ES-I3 (cell line): ENCODE data around the gene GJE1.
"Not testable (repeated sequence)": the region's sequence is repeated elsewhere in the genome, so short reads cannot be mapped to it uniquely, and the experiment has no call there.

Experiments used
- H3K36me3 ChIP-seq: 2 replicates; pipeline ENCODE4 v1.6.1; 2013; ENCODE audit warnings: mild to moderate bottlenecking, low read length, control low read depth, moderate library complexity; ENCODE audit not compliant: insufficient read depth
- H3K4me1 ChIP-seq: 2 replicates; pipeline ENCODE4 v1.6.1; 2013; ENCODE audit warnings: mild to moderate bottlenecking, control low read depth, low read length; ENCODE audit not compliant: insufficient read depth
- H3K9ac ChIP-seq: 2 replicates; pipeline ENCODE4 v1.6.1; 2013; ENCODE audit warnings: low read depth, mild to moderate bottlenecking, low read length, moderate library complexity
- H3K9me3 ChIP-seq: 2 replicates; pipeline ENCODE4 v1.6.1; 2013; ENCODE audit warnings: mild to moderate bottlenecking, low read length, moderate library complexity; ENCODE audit not compliant: control insufficient read depth, insufficient read depth

The GJE1 gene, protein sequence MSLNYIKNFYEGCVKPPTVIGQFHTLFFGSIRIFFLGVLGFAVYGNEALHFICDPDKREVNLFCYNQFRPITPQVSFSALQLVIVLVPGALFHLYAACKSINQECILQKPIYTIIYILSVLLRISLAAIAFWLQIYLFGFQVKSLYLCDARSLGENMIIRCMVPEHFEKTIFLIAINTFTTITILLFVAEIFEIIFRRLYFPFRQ

DNA sequence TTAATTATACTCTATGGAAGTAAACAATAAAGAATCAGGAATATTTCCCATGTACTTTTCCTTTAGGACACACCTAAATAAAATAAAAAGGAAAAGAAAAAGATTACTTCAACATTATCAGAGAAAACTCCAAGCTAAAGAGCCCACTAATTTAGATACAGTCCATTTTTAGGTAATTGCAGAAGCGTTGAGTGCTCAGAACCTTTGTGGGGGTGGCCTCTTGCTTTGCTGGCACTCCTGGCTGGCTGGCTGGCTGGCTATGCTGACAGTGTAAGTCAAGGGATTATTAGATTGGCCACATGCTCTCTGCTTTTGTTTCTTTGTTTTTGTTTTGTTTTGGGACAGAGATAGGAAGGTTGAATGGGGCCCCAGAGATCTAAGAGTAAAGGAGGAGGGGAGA, at the start of gene GJE1:
TSS of gene GJE1 (plus strand) at position 301 of the 400 bp plus-strand sequence. CDS start 234 bp downstream, outside the sequence.
- Histone ChIP-seq H3K36me3 (no peaks in the 10 kb centered on the region), H3K9ac (no peak within 1 kb of the TSS), H3K4me1 (no peaks in the 10 kb centered on the region), H3K9me3 (no peaks in the 10 kb centered on the region)

DNA sequence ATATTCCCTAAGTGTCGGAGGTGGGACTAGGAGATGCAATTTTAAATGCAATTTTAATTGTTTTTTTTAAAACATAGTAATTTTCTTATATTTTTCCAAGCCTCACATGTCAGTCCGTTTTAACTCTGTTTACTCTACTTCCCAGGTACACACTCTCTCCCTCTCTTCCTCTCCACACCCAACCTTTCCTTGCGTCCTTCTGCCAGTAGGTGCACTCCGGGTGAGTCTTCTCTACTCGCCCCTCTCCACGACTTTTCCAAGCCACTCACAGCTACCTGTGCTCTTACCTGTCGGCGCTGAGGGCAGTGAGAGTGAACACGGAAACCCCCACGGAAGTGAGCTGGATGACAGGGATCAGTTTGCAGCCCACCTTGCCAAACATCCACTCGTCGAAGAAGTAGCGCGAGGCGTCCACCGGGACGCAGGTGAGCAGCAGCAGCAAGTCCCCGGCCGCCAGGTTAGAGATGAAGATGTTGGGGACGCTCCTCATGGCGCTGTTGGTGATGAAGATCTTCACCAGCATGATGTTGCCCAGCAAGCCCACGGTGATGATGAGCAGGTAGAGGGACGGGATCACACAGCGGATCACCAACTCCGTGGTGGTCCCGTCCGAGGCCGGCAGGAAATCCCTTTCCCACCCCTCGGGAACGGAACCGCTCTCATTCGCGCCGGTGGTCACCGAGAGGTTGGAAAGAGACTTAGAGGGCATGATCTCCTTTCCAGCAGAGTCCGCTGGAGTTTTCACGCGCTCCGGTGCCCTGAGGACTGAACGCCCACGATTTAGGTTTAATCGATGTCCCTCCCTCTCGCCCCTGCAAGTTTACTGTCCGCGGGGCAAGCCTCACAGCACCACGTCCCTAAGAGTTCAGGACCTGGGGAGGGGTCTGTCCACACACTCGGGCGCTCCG, 44.5 kb upstream of the GJE1 start:
- Histone ChIP-seq H3K9me3 (no peaks in the 10 kb centered on the region), H3K4me1 (peaks cover 5% of the 10 kb centered on the region; the same call in 1 of the 2 replicates), H3K9ac (peak overlapping the region; percentile 36; the same call in 1 of the 2 replicates), H3K36me3 (no peaks in the 10 kb centered on the region)

GRCh38 chr6:142088858-142089216, 43.9 kb upstream of the GJE1 start:
- Histone ChIP-seq H3K36me3 (no peaks in the 10 kb centered on the region), H3K9me3 (no peaks in the 10 kb centered on the region), H3K9ac (peak overlapping the region; percentile 36; the same call in 1 of the 2 replicates)

GRCh38 chr6:142104820-142105219, 27.9 kb upstream of the GJE1 start:
- H3K9me3 ChIP-seq: not testable (repeated sequence)

More at GRCh38 chr6:142088858-142089216, 43.9 kb upstream of the GJE1 start:
- peaks cover 5% of the 10 kb centered on the region; the same call in 1 of the 2 replicates for H3K4me1 ChIP-seq

DNA sequence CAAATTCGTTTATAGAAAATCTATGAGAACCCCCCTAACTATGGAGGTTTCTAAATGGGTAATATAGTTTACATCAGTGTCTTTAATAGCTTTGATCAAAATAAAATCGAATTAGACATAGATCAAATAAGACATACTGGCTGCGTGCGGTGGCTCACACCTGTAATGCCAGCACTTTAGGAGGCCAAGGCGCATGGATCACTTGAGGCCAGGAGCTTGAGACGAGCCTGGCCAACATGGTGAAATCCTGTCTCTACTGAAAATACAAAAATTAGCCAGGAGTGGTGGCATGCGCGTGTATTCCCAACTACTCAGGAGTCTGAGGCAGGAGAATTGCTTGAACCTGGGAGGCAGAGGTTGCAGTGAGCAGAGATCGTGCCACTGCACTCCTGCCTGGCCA, 21.9 kb upstream of the GJE1 start:
- not testable (repeated sequence) for H3K9me3 ChIP-seq, H3K9ac ChIP-seq, H3K4me1 ChIP-seq, H3K36me3 ChIP-seq

More at GRCh38 chr6:142104820-142105219, 27.9 kb upstream of the GJE1 start:
- H3K9ac ChIP-seq, H3K36me3 ChIP-seq, H3K4me1 ChIP-seq: not testable (repeated sequence)

- Histone ChIP-seq H3K9ac (no peak overlapping the region), H3K9me3 (no peaks in the 10 kb centered on the region), H3K36me3 (no peaks in the 10 kb centered on the region), H3K4me1 (no peaks in the 10 kb centered on the region)
These were observed 20.2 kb upstream of the GJE1 start for GRCh38 chr6:142112451-142113061.

- H3K9ac ChIP-seq: no peak overlapping the region
These were observed 15.4 kb upstream of the GJE1 start for GRCh38 chr6:142117366-142117765.

DNA sequence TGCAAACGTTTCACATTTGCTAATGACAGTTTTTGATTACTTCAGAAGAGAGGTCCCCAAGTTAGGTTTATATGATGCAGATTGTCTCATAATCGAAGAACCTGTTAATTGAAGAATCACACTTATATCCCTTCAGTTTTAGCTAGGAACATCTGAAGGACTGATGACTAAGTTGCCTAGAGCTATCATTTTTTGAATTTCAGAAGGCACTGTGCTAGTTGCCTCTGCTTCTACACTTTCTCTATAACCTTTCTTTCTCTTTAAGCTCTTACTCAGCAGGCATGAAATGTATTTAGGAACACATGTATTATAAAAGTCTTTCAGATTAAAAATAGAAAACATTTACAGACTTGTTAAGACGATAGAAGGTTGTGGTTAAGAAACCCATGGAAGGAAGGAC, 14.4 kb upstream of the GJE1 start:
- no peaks in the 10 kb centered on the region for H3K36me3 ChIP-seq
- no peaks in the 10 kb centered on the region for H3K4me1 ChIP-seq
- H3K9ac ChIP-seq: no peak overlapping the region
- no peaks in the 10 kb centered on the region for H3K9me3 ChIP-seq

More at GRCh38 chr6:142117366-142117765, 15.4 kb upstream of the GJE1 start:
- no peaks in the 10 kb centered on the region for H3K9me3 ChIP-seq
- H3K4me1 ChIP-seq: no peaks in the 10 kb centered on the region
- no peaks in the 10 kb centered on the region for H3K36me3 ChIP-seq

DNA sequence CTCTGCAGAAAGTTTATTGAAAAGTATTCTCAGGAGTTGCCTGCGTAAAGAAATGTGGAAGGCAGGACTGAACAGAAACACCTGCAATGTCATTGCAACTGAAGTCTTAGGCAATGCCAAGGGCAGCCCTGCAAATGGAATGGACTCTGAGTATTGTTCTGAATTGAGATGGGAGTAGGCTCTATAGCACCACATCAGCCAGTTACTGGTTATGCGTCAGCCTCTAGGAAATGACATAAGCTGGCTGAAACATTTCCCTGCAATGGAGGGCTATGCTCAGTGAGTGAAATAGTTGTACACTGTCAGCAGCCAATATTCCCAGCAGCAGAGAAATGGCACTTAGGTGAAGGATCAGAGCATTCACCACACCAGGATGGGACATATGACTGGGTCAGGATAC, 13.8 kb upstream of the GJE1 start:
- Histone ChIP-seq H3K36me3 (no peaks in the 10 kb centered on the region), H3K9ac (no peak overlapping the region), H3K4me1 (no peaks in the 10 kb centered on the region), H3K9me3 (no peaks in the 10 kb centered on the region)

DNA sequence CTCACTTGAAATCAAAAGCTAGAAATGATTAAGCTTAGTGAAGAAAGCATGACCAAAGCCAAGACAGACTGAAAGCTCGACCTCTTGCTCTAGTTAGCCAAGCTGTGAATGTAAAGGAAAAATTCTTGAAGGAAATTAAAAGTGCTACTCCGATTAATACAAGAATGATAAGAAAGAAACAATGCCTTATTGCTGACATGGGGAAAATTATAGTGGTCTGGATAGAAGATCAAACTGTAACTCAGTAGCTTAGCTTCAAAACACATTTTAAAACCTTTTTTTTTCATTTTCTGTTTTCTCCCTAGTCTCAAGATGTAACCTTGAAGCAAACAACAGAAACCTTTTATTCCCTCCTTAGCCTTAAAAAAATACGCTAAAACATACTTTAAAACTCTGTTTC, 11.4 kb upstream of the GJE1 start:
- Histone ChIP-seq H3K9me3 (no peaks in the 10 kb centered on the region), H3K36me3 (no peaks in the 10 kb centered on the region), H3K4me1 (no peaks in the 10 kb centered on the region), H3K9ac (no peak overlapping the region)

DNA sequence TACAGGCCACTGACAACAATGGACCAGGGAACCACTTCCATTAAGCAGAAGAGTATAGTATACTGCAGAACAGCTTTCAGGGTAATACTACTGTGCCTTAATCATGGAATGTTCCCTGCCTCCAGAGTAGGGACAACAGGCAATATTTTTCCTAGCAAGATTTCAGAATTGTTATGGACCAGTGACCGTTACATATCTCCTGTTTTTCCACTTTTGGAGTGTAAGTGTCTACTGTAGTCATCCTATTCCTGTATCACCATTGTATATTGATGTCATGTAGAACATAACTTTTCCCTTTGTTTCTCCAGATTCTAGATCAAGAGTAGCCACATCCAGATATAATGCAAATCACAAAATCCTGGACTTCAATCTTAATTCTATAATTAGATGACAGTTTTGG, 1.9 kb upstream of the GJE1 start:
- no peaks in the 10 kb centered on the region for H3K4me1 ChIP-seq
- H3K9me3 ChIP-seq: no peaks in the 10 kb centered on the region
- H3K36me3 ChIP-seq: no peaks in the 10 kb centered on the region
- H3K9ac ChIP-seq: no peak overlapping the region

- no peaks in the 10 kb centered on the region for H3K36me3 ChIP-seq
- no peak overlapping the region for H3K9ac ChIP-seq
- H3K9me3 ChIP-seq: no peaks in the 10 kb centered on the region
- no peaks in the 10 kb centered on the region for H3K4me1 ChIP-seq
These were observed 6.2 kb downstream of the GJE1 start for GRCh38 chr6:142138876-142139275.

DNA sequence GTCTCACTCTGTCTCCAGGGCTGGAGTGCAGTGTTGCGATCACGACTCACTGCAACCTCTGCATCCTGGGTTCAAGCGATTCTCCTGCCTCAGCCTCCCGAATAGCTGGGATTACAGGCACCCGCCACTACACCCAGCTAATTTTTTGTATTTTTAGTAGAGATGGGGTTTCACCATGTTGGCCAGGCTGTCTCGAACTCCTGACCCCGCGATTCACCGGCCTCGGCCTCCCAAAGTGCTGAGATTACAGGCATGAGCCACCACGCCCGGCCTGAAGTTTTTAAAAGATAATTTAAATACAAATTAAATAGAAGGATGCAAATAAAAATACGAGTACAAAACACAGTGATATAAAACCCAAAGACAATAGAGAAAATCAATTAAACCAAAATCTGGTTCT, 8.8 kb downstream of the GJE1 start:
- H3K9ac ChIP-seq: not testable (repeated sequence)

GRCh38 chr6:142146828-142147662, 14.3 kb downstream of the GJE1 start, which contains the start of the genes NMBR and VTA1:
NMBR (minus strand) TSS chr6:142147122; CDS start chr6:142088658, 58,464 bp downstream.
VTA1 (plus strand) TSS chr6:142147263; CDS start chr6:142147288, 25 bp downstream.
- H3K36me3 ChIP-seq: no peaks in the 10 kb centered on the region
- H3K9me3 ChIP-seq: no peaks in the 10 kb centered on the region
- H3K9ac ChIP-seq: peak within 1 kb of the TSS; percentile 56
- H3K4me1 ChIP-seq: peaks cover 6% of the 10 kb centered on the region; the same call in 1 of the 2 replicates

More for the DNA sequence above, 8.8 kb downstream of the GJE1 start:
- H3K4me1 ChIP-seq, H3K36me3 ChIP-seq, H3K9me3 ChIP-seq: not testable (repeated sequence)
